Activated CD4-positive, alpha-beta T cell treated with anti-CD3 and anti-CD28 coated beads, Interleukin-2, amount 10 ng/mL, durations not matched to agents 24 days and 14 days (primary cell): ENCODE results near the gene SH2D4B. TPM values are rescaled to one million over a fixed set of nuclear protein-coding genes. Genes with fewer than 3 reads are reported as not detected.
A peak's percentile ranks its signal among the peaks of the same experiment; 100 is the strongest.

Experiments used
- DNase-seq: peaks from one replicate; pipeline ENCODE4 v3.0.0; 2022
- H3K27ac Mint-ChIP-seq: one replicate; pipeline ENCODE4 v1.8.0; 2022; ENCODE audit warnings: mild to moderate bottlenecking, mixed read lengths
- H3K27me3 Mint-ChIP-seq: one replicate; pipeline ENCODE4 v1.8.0; 2022; ENCODE audit warnings: mixed read lengths
- H3K36me3 Mint-ChIP-seq: one replicate; pipeline ENCODE4 v1.8.0; 2022; ENCODE audit warnings: low read depth, mild to moderate bottlenecking, mixed read lengths
- H3K4me1 Mint-ChIP-seq: one replicate; pipeline ENCODE4 v1.8.0; 2021; ENCODE audit warnings: mixed read lengths
- H3K4me3 Mint-ChIP-seq: one replicate; pipeline ENCODE4 v1.8.0; 2022; ENCODE audit warnings: mild to moderate bottlenecking, moderate library complexity, mixed read lengths
- H3K9me3 Mint-ChIP-seq: one replicate; pipeline ENCODE4 v1.8.0; 2021; ENCODE audit warnings: mixed read lengths
- intact Hi-C: fragments of 100-400 bp; cut with micrococcal nuclease; formaldehyde crosslinking; loops from one replicate; pipeline ENCODE4 v1.15.1; 2023
- total RNA-seq: library from RNA; stranded (reverse); gene quantifications from 2 replicates; pipeline ENCODE4 v1.2.3, GENCODE V29; 2022

SH2D4B gene
- total RNA-seq, 1 donor from 2014 or later, result 0.23 TPM

GRCh38 chr10:80674809-80675208 is 137.1 kb downstream of the SH2D4B start:
- Mint-ChIP-seq H3K4me1 (no peaks in the 10 kb centered on the region), H3K4me3 (no peak overlapping the region)

GRCh38 chr10:80681142-80681541 is 143.4 kb downstream of the SH2D4B start:
- Mint-ChIP-seq H3K27ac (no peak overlapping the region), H3K27me3 (peaks cover 2% of the 10 kb centered on the region), H3K9me3 (no peaks in the 10 kb centered on the region), H3K4me1 (no peaks in the 10 kb centered on the region), H3K4me3 (no peak overlapping the region), H3K36me3 (no peaks in the 10 kb centered on the region)
- intact Hi-C loops, result loop anchor here (1.0 kb wide), 1 partner anchor 32 kb away; no protein-coding TSS in a partner anchor
- no peak for DNase-seq

More at GRCh38 chr10:80674809-80675208, 137.1 kb downstream of the SH2D4B start:
- no peaks in the 10 kb centered on the region for H3K36me3 Mint-ChIP-seq
- no peak overlapping the region for H3K27ac Mint-ChIP-seq
- no peaks in the 10 kb centered on the region for H3K9me3 Mint-ChIP-seq
- peaks cover 7% of the 10 kb centered on the region for H3K27me3 Mint-ChIP-seq
- DNase-seq, result no peak
- intact Hi-C loops, result no loop called here

GRCh38 chr10:80684259-80684658 is 146.6 kb downstream of the SH2D4B start:
- no peaks in the 10 kb centered on the region for H3K27me3 Mint-ChIP-seq
- no peaks in the 10 kb centered on the region for H3K36me3 Mint-ChIP-seq
- H3K4me3 Mint-ChIP-seq, result no peak overlapping the region
- H3K4me1 Mint-ChIP-seq, result no peaks in the 10 kb centered on the region
- no peaks in the 10 kb centered on the region for H3K9me3 Mint-ChIP-seq
- DNase-seq, result peak; percentile 62
- intact Hi-C loops, result no loop called here
- H3K27ac Mint-ChIP-seq, result no peak overlapping the region

DNA sequence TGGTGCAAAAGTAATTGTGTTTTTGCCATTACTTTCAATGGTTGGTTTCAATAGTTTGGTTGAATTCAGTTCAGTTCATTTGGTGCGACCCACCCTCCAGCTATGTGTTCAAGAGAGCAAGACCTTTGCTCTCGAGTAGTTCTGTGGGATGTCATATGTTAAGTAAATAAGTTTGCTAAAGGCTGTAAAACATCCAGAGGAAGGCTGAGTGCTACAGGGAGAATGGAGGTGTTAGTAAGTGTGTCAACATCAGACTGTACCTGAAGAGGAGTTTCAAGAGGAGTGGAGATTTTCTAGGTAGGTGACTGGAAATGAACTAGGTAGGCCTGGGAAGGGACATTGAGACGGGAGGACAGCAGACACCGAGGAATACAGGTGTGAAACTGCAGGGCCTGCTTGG is 147.7 kb downstream of the SH2D4B start:
- Mint-ChIP-seq H3K27me3 (peaks cover 7% of the 10 kb centered on the region), H3K4me3 (no peak overlapping the region), H3K9me3 (no peaks in the 10 kb centered on the region), H3K27ac (no peak overlapping the region), H3K4me1 (no peaks in the 10 kb centered on the region), H3K36me3 (no peaks in the 10 kb centered on the region)
- no peak for DNase-seq
- intact Hi-C loops, result no loop called here

GRCh38 chr10:80686734-80687475 is 149.2 kb downstream of the SH2D4B start:
- no peak overlapping the region for H3K4me3 Mint-ChIP-seq

GRCh38 chr10:80687476-80687789 is 149.7 kb downstream of the SH2D4B start:
- H3K27ac Mint-ChIP-seq, result no peak overlapping the region
- DNase-seq, result no peak

More at GRCh38 chr10:80686734-80687475, 149.2 kb downstream of the SH2D4B start:
- Mint-ChIP-seq H3K36me3 (no peaks in the 10 kb centered on the region), H3K27me3 (peaks cover 12% of the 10 kb centered on the region), H3K4me1 (no peaks in the 10 kb centered on the region), H3K9me3 (no peaks in the 10 kb centered on the region), H3K27ac (no peak overlapping the region)
- DNase-seq, result no peak
- intact Hi-C loops, result no loop called here

DNA sequence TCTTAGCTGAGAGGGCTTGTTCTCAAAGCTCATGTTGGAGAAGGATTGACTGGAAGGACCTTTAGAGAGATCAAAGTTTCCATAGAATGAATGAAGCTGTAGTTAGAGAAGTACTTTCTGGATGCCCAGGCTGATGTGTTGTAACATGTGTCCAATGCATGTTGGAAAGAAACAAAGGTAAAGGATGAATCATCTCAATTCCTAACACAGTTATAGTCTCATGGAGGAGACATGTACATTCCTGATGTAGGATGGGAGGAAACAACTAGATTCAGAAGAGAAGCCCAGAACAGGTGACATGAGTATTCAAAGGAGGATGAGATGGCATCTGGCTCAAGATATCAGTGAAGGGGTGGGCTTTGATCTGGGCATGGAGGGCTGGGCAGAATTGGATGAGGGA is 152.7 kb downstream of the SH2D4B start:
- H3K36me3 Mint-ChIP-seq, result no peaks in the 10 kb centered on the region
- H3K27me3 Mint-ChIP-seq, result peaks cover 12% of the 10 kb centered on the region
- DNase-seq, result no peak
- no peaks in the 10 kb centered on the region for H3K9me3 Mint-ChIP-seq
- no peak overlapping the region for H3K4me3 Mint-ChIP-seq
- intact Hi-C loops, result no loop called here
- H3K4me1 Mint-ChIP-seq, result no peaks in the 10 kb centered on the region
- H3K27ac Mint-ChIP-seq, result no peak overlapping the region

More at GRCh38 chr10:80687476-80687789, 149.7 kb downstream of the SH2D4B start:
- intact Hi-C loops, result no loop called here
- no peak overlapping the region for H3K4me3 Mint-ChIP-seq
- H3K36me3 Mint-ChIP-seq, result no peaks in the 10 kb centered on the region
- H3K9me3 Mint-ChIP-seq, result no peaks in the 10 kb centered on the region
- no peaks in the 10 kb centered on the region for H3K4me1 Mint-ChIP-seq
- peaks cover 12% of the 10 kb centered on the region for H3K27me3 Mint-ChIP-seq

DNA sequence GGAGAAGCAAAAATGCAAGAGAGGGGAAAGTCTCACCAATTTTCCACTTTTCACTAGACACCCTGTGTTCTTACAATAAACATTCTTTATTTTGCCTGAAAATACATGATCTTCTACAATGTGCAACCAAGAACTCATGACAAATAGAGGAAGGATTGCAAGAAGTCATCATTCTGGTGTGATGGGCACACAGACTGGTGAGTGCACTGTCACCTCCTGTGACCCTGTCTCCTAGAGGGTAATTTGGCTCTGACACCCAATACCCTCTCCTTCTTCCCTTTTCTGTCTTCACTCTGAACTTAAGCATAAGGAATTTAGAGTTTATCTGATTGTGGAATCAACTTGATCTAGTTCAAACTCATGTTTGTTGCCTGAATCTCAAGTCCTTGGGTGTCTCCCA is 153.7 kb downstream of the SH2D4B start:
- Mint-ChIP-seq H3K4me3 (no peak overlapping the region), H3K36me3 (no peaks in the 10 kb centered on the region), H3K9me3 (no peaks in the 10 kb centered on the region), H3K4me1 (no peaks in the 10 kb centered on the region), H3K27ac (no peak overlapping the region), H3K27me3 (peaks cover 12% of the 10 kb centered on the region)
- intact Hi-C loops, result no loop called here
- no peak for DNase-seq

GRCh38 chr10:80693565-80693964 is 155.9 kb downstream of the SH2D4B start:
- H3K4me3 Mint-ChIP-seq, result no peak overlapping the region
- no peaks in the 10 kb centered on the region for H3K9me3 Mint-ChIP-seq
- H3K27me3 Mint-ChIP-seq, result peaks cover 12% of the 10 kb centered on the region
- no peak overlapping the region for H3K27ac Mint-ChIP-seq
- H3K4me1 Mint-ChIP-seq, result no peaks in the 10 kb centered on the region
- no peak for DNase-seq
- intact Hi-C loops, result no loop called here
- H3K36me3 Mint-ChIP-seq, result no peaks in the 10 kb centered on the region

DNA sequence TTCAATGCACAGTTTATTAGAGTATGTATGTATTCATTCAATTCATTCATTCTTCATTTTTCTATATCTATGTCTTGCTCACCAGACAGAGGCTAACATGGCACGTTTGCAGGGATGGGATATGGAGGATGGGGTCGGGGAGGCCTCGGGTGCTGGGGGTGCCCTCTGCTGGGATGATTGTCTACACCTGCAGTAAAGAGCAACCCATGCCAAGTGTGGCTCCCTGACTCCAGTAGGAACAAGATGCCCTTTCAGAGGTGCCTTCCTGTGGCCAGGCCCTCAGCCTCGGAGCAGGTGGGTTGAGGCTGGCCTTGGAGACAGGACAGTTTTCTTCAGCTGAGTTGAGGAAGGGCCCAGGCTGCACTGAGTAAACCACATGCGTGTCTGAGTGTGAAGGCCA is 157.2 kb downstream of the SH2D4B start:
- no peak overlapping the region for H3K4me3 Mint-ChIP-seq
- H3K27me3 Mint-ChIP-seq, result peaks cover 9% of the 10 kb centered on the region
- no peak overlapping the region for H3K27ac Mint-ChIP-seq
- DNase-seq, result no peak
- H3K4me1 Mint-ChIP-seq, result no peaks in the 10 kb centered on the region
- H3K36me3 Mint-ChIP-seq, result no peaks in the 10 kb centered on the region
- intact Hi-C loops, result no loop called here
- no peaks in the 10 kb centered on the region for H3K9me3 Mint-ChIP-seq

Other genes starting within 250 kb of the SH2D4B start
- not detected in 2 replicates for gene MAT1A, start 248.2 kb upstream of the SH2D4B start, total RNA-seq
- not detected in 2 replicates for gene DYDC1, start 181.1 kb upstream of the SH2D4B start, total RNA-seq
- not detected in 2 replicates for gene DYDC2, start 181.1 kb upstream of the SH2D4B start, total RNA-seq
- 14.8 and 16.4 TPM in 2 replicates for gene PRXL2A, start 129.4 kb upstream of the SH2D4B start, total RNA-seq
- gene TSPAN14, start 83.6 kb upstream of the SH2D4B start, total RNA-seq, result 57.8 and 61.7 TPM in 2 replicates